Smooth muscle cell (in vitro differentiated cells): ENCODE data around the gene FXR2. TPM values are rescaled to one million over a fixed set of nuclear protein-coding genes. Genes with fewer than 3 reads are reported as not detected.
A peak's percentile ranks its signal among the peaks of the same experiment; 100 is the strongest.

Source experiments
- DNase-seq: peaks from one replicate; lab custom pipeline; 2025; ENCODE audit not compliant: unreplicated experiment; lab: John Stamatoyannopoulos, UW
- H2AFZ ChIP-seq: fragments of 200-600 bp; sonication (generic); 2 replicates; pipeline ENCODE4 v1.6.0; 2016; ENCODE audit warnings: antibody characterized with exemption, low read depth, mild to moderate bottlenecking
- H3F3A ChIP-seq: fragments of 200-600 bp; sonication (generic); 2 replicates; pipeline ENCODE4 v1.6.0; 2017; ENCODE audit warnings: antibody characterized with exemption, low read depth
- H3K27ac ChIP-seq: fragments of 200-600 bp; sonication (generic); 2 replicates; pipeline ENCODE4 v1.5.1; 2016; ENCODE audit warnings: low read depth, mild to moderate bottlenecking
- H3K27me3 ChIP-seq: fragments of 200-600 bp; sonication (generic); 2 replicates; pipeline ENCODE4 v1.6.1; 2016; ENCODE audit warnings: low read depth, mild to moderate bottlenecking
- H3K36me3 ChIP-seq: fragments of 200-600 bp; sonication (generic); 2 replicates; pipeline ENCODE4 v1.5.1; 2016; ENCODE audit warnings: low read depth
- H3K4me1 ChIP-seq: fragments of 200-600 bp; sonication (generic); 2 replicates; pipeline ENCODE4 v1.5.1; 2016; ENCODE audit warnings: low read depth
- H3K4me2 ChIP-seq: fragments of 200-600 bp; sonication (generic); 2 replicates; pipeline ENCODE4 v1.6.0; 2016; ENCODE audit warnings: mild to moderate bottlenecking
- H3K4me3 ChIP-seq: fragments of 200-600 bp; sonication (generic); 2 replicates; pipeline ENCODE4 v1.5.1; 2016; ENCODE audit warnings: mild to moderate bottlenecking
- H3K79me2 ChIP-seq: fragments of 200-600 bp; sonication (generic); 2 replicates; pipeline ENCODE4 v1.6.0; 2016; ENCODE audit warnings: low read depth, mild to moderate bottlenecking
- H3K9ac ChIP-seq: fragments of 200-600 bp; sonication (generic); 2 replicates; pipeline ENCODE4 v1.6.0; 2016; ENCODE audit warnings: low read depth
- H3K9me3 ChIP-seq: fragments of 200-600 bp; sonication (generic); replicated peaks from 2 replicates; pipeline ENCODE4 v1.5.1; 2016; ENCODE audit warnings: low read depth
- H4K20me1 ChIP-seq: fragments of 200-600 bp; sonication (generic); 2 replicates; pipeline ENCODE4 v1.6.0; 2016; ENCODE audit warnings: low read depth
- WGBS: methylation state at CpG from one replicate; pipeline ENCODE4 v1.1.7; 2016; ENCODE audit warnings: low lambda C conversion rate; 5-methylcytosine and 5-hydroxymethylcytosine counted together
- polyA plus RNA-seq: library from polyadenylated mRNA; unstranded; fragments of >200 nt; fragmentation: Nextera tagmentation; extraction: Ambion mirVana; gene quantifications from 2 replicates; pipeline ENCODE4 v1.2.1, GENCODE V29; 2016
- total RNA-seq: library from RNA; depleted of rRNA; stranded (reverse); fragments of >200 nt; gene quantifications from 2 replicates; pipeline ENCODE4 v1.2.3, GENCODE V29; 2014
- TF ChIP-seq, protein P1 (sequence below): fragments of 200-600 bp; sonication (generic); IDR thresholded peaks from 2 replicates; pipeline ENCODE4 v1.5.1; 2017; ENCODE audit warnings: borderline replicate concordance, mild to moderate bottlenecking, antibody characterized with exemption; ENCODE audit not compliant: insufficient read depth, poor library complexity, severe bottlenecking

FXR2 gene
- total and polyA plus RNA-seq, 2 experiments from 2014 or later = 22.8 to 50.6 TPM

DNA sequence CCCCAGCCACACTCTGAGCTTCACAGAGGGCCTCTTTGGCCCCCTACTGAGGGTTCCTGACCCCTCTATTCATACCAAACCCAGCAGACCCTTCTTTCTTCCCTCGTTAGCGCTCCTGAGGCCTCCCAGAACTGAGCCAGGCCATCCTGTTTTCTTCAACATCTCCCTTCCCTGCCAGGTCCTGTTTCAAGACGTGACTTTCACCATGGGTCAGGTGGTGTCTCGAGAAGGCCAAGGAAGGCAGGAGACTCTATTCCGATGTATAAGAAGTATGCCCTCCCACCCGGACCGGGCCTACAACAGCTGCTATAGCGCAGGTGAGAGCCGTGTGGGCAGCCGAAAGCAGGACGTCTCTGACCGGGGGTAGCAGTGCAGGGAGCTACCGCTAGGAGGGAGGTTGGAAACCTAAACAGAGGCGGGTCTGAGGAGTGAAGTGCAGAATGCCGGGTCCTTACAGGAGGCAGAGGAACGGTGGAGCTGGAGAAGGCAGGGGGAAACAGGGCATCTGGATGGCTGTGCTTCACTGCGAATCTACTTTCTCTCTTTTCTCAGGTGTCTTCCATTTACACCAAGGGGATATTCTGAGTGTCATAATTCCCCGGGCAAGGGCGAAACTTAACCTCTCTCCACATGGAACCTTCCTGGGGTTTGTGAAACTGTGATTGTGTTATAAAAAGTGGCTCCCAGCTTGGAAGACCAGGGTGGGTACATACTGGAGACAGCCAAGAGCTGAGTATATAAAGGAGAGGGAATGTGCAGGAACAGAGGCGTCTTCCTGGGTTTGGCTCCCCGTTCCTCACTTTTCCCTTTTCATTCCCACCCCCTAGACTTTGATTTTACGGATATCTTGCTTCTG is 54.3 kb downstream of the FXR2 start:
- WGBS = 34% methylated on average over 22 of the region's 22 CpGs
- Histone ChIP-seq H3K9me3 (no peaks in the 10 kb centered on the region), H3K4me2 (peak overlapping the region; percentile 97), H3K4me1 (peaks cover 26% of the 10 kb centered on the region), H3K36me3 (peaks cover 3% of the 10 kb centered on the region), H3F3A (peaks cover 5% of the 10 kb centered on the region), H2AFZ (peak overlapping the region; percentile 9), H3K27ac (peak overlapping the region; percentile 4), H3K9ac (no peak overlapping the region), H3K4me3 (peak overlapping the region; percentile 97), H4K20me1 (no peaks in the 10 kb centered on the region), H3K79me2 (peaks cover 35% of the 10 kb centered on the region), H3K27me3 (no peaks in the 10 kb centered on the region)
- TF ChIP-seq, protein P1, sequence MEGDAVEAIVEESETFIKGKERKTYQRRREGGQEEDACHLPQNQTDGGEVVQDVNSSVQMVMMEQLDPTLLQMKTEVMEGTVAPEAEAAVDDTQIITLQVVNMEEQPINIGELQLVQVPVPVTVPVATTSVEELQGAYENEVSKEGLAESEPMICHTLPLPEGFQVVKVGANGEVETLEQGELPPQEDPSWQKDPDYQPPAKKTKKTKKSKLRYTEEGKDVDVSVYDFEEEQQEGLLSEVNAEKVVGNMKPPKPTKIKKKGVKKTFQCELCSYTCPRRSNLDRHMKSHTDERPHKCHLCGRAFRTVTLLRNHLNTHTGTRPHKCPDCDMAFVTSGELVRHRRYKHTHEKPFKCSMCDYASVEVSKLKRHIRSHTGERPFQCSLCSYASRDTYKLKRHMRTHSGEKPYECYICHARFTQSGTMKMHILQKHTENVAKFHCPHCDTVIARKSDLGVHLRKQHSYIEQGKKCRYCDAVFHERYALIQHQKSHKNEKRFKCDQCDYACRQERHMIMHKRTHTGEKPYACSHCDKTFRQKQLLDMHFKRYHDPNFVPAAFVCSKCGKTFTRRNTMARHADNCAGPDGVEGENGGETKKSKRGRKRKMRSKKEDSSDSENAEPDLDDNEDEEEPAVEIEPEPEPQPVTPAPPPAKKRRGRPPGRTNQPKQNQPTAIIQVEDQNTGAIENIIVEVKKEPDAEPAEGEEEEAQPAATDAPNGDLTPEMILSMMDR = peak; percentile 45
- no peak for DNase-seq

DNA sequence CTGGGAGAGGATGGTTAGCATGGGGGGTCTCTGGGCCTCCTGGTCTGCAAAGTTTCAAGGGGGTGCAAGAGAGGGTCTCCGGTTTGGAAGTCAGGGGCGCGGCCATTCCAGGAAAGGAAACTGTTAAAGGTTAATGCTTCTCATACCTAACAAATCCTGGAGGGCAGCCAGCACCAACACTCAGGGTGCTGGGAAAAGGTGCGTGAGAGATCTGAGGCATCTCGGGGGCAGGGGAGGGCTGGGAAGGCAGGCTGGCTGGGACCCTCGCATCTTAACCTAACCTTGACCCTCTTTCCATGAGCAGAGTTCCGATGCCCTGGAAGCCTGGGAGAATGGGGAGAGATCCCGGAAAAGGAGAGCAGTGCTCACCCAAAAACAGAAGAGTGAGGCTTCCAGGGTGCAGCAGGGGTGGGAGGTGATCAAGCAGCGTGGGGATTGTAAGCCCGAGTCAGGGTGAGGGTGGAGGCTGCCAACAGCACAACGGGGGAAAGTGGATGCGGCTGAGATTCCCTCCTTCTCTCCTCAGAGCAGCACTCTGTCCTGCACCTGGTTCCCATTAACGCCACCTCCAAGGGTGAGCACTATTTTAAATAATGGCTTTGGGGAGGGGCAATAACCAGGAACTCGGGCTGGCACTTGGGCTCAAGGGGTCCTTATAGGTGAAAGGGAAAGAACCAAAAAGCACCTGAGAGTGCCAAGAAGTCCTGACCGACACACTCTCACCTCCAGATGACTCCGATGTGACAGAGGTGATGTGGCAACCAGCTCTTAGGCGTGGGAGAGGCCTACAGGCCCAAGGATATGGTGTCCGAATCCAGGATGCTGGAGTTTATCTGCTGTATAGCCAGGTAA is 55.2 kb downstream of the FXR2 start:
- Histone ChIP-seq H3K4me2 (no peak overlapping the region), H3K27me3 (no peaks in the 10 kb centered on the region), H3K4me1 (peaks cover 26% of the 10 kb centered on the region), H3K36me3 (no peaks in the 10 kb centered on the region), H3K9me3 (no peaks in the 10 kb centered on the region), H3K4me3 (no peak overlapping the region), H3K79me2 (peaks cover 26% of the 10 kb centered on the region), H2AFZ (no peak overlapping the region), H3K9ac (no peak overlapping the region), H4K20me1 (no peaks in the 10 kb centered on the region), H3K27ac (no peak overlapping the region), H3F3A (peaks cover 5% of the 10 kb centered on the region)
- no peak for DNase-seq
- TF ChIP-seq, protein P1 = no peak
- WGBS = 94% methylated on average over 18 of the region's 18 CpGs

DNA sequence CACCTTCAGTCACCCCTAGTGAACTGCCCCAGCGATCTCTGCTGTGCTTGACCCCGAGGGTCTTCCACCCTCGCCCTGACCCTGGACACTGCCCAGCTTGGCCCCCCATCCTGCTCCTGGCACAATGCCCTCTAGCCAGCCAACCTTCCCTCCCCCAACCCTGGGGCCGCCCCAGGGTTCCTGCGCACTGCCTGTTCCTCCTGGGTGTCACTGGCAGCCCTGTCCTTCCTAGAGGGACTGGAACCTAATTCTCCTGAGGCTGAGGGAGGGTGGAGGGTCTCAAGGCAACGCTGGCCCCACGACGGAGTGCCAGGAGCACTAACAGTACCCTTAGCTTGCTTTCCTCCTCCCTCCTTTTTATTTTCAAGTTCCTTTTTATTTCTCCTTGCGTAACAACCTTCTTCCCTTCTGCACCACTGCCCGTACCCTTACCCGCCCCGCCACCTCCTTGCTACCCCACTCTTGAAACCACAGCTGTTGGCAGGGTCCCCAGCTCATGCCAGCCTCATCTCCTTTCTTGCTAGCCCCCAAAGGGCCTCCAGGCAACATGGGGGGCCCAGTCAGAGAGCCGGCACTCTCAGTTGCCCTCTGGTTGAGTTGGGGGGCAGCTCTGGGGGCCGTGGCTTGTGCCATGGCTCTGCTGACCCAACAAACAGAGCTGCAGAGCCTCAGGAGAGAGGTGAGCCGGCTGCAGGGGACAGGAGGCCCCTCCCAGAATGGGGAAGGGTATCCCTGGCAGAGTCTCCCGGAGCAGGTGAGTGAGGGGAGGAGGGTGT is 56.0 kb downstream of the FXR2 start, which contains the start of gene TNFSF13:
TNFSF13 (plus strand) TSS at position 207 of the 776 bp plus-strand sequence; CDS start at position 497, 290 bp downstream.
- Histone ChIP-seq H3K36me3 (no peaks in the 10 kb centered on the region), H3K4me1 (peaks cover 26% of the 10 kb centered on the region), H3K4me3 (no peak within 1 kb of the TSS), H4K20me1 (no peaks in the 10 kb centered on the region), H2AFZ (no peak within 1 kb of the TSS), H3K9ac (no peak within 1 kb of the TSS), H3F3A (peaks cover 5% of the 10 kb centered on the region), H3K27ac (no peak within 1 kb of the TSS), H3K27me3 (no peaks in the 10 kb centered on the region), H3K4me2 (no peak within 1 kb of the TSS), H3K79me2 (peaks cover 18% of the 10 kb centered on the region), H3K9me3 (no peaks in the 10 kb centered on the region)
- TF ChIP-seq, protein P1 = no peak
- no peak for DNase-seq
- 95% methylated on average over 16 of the region's 16 CpGs for WGBS
